HepG2 (cell line): Measurements from ENCODE around the gene CASKIN1. TPM values are rescaled to one million over a fixed set of nuclear protein-coding genes. Genes with fewer than 3 reads are reported as not detected.
A peak's percentile ranks its signal among the peaks of the same experiment; 100 is the strongest.

ENCODE experiments used
- CENPX ChIP-seq: sonication (generic); formaldehyde crosslinking; IDR thresholded peaks from 2 replicates; pipeline ENCODE4 v1.9.0; 2021; ENCODE audit warnings: mild to moderate bottlenecking, missing genetic modification reagents, moderate library complexity
- HOXA3 ChIP-seq: sonication (generic); formaldehyde crosslinking; IDR thresholded peaks from 2 replicates; pipeline ENCODE4 v1.5.0; 2020; ENCODE audit warnings: missing genetic modification reagents
- MIER2 ChIP-seq: IDR thresholded peaks from 2 replicates; pipeline ENCODE4 v1.6.1; 2016; ENCODE audit warnings: missing biosample characterization, missing genetic modification reagents
- PRMT3 ChIP-seq: sonication (generic); formaldehyde crosslinking; IDR thresholded peaks from 2 replicates; pipeline ENCODE4 v1.8.1; 2022; ENCODE audit warnings: low read depth, mild to moderate bottlenecking, moderate library complexity, missing genetic modification reagents, borderline replicate concordance
- RAD21 ChIP-seq: fragments of 450-650 bp; formaldehyde crosslinking; IDR thresholded peaks from 2 replicates; pipeline ENCODE4 v1.5.0; 2020; ENCODE audit warnings: mild to moderate bottlenecking
- ZFYVE20 ChIP-seq: sonication (generic); formaldehyde crosslinking; IDR thresholded peaks from 2 replicates; pipeline ENCODE4 v1.8.0; 2023; ENCODE audit warnings: low read depth, mild to moderate bottlenecking, moderate library complexity, missing genetic modification reagents, borderline replicate concordance
- ZNF180 ChIP-seq: sonication (generic); formaldehyde crosslinking; IDR thresholded peaks from 2 replicates; pipeline ENCODE4 v1.4.0; 2020; ENCODE audit warnings: low read depth, missing genetic modification reagents, borderline replicate concordance
- ZNF232 ChIP-seq: sonication (generic); formaldehyde crosslinking; IDR thresholded peaks from 2 replicates; pipeline ENCODE4 v1.4.0; 2020; ENCODE audit warnings: missing genetic modification reagents, borderline replicate concordance
- ZNF263 ChIP-seq: sonication (generic); formaldehyde crosslinking; IDR thresholded peaks from 2 replicates; pipeline ENCODE4 v1.4.0; 2020; ENCODE audit warnings: missing genetic modification reagents
- ZNF282 ChIP-seq: fragments of 450-650 bp; IDR thresholded peaks from 2 replicates; pipeline ENCODE4 v1.6.1; 2018; ENCODE audit not compliant: partially characterized antibody
- ZNF33B ChIP-seq: sonication (generic); formaldehyde crosslinking; IDR thresholded peaks from 2 replicates; pipeline ENCODE4 v1.5.1; 2020; ENCODE audit warnings: mild to moderate bottlenecking, missing genetic modification reagents
- ZNF670 ChIP-seq: sonication (generic); formaldehyde crosslinking; IDR thresholded peaks from 2 replicates; pipeline ENCODE4 v1.8.0; 2022; ENCODE audit warnings: mild to moderate bottlenecking, missing genetic modification reagents, borderline replicate concordance
- ZSCAN9 ChIP-seq: IDR thresholded peaks from 2 replicates; pipeline ENCODE4 v1.6.1; 2016; ENCODE audit warnings: borderline replicate concordance
- polyA plus RNA-seq, 8 experiments: library from polyadenylated mRNA; depleted of rRNA in 3 of 8; stranded (reverse) in 7 of 8; unstranded in 1 of 8; fragments of >200 nt; fragmentation: Illumina TruSeq in 4 of 8; extraction: Trizol in 4 of 8; gene quantifications; 2 replicates each; pipeline versions ENCODE4 v1.2.1 to v1.2.3, GENCODE V29; 2011 to 2016; ENCODE audit warnings: low read depth in 4 of 8, missing spikeins in 1 of 8, mixed read lengths in 1 of 8; ENCODE audit not compliant: insufficient read depth in 1 of 8
- total RNA-seq, 5 experiments: library from RNA; depleted of rRNA; stranded (reverse); fragments of >200 nt; fragmentation: Illumina TruSeq; extraction: Trizol; gene quantifications; 2 replicates each; pipeline ENCODE4 v1.2.3, GENCODE V29; 2016; ENCODE audit warnings: low read depth in 1 of 5
- TF ChIP-seq, protein P1 (sequence below), 2 experiments: IDR thresholded peaks; 2 replicates each; pipeline ENCODE4 v1.6.1; 2011 to 2012; ENCODE audit warnings: low read length in 2 of 2, borderline replicate concordance in 1 of 2, low read depth in 1 of 2, mild to moderate bottlenecking in 1 of 2, moderate library complexity in 1 of 2
- TF ChIP-seq, protein P2 (sequence below): sonication (generic); formaldehyde crosslinking; IDR thresholded peaks from 2 replicates; pipeline ENCODE4 v1.4.0; 2020; ENCODE audit warnings: mild to moderate bottlenecking, missing genetic modification reagents, borderline replicate concordance
- TF ChIP-seq, protein P3 (sequence below): sonication (generic); formaldehyde crosslinking; IDR thresholded peaks from 2 replicates; pipeline ENCODE4 v1.4.0; 2020; ENCODE audit warnings: missing genetic modification reagents
- TF ChIP-seq, protein P4 (sequence below): sonication (generic); formaldehyde crosslinking; IDR thresholded peaks from 2 replicates; pipeline ENCODE4 v1.4.0; 2020; ENCODE audit warnings: missing genetic modification reagents, mild to moderate bottlenecking, borderline replicate concordance

Gene CASKIN1
- total and polyA plus RNA-seq, 2 of the 13 experiments (the other 11 are each of a cell fraction or from before 2014, with no cell fraction given): 1.2 to 2.2 TPM

DNA sequence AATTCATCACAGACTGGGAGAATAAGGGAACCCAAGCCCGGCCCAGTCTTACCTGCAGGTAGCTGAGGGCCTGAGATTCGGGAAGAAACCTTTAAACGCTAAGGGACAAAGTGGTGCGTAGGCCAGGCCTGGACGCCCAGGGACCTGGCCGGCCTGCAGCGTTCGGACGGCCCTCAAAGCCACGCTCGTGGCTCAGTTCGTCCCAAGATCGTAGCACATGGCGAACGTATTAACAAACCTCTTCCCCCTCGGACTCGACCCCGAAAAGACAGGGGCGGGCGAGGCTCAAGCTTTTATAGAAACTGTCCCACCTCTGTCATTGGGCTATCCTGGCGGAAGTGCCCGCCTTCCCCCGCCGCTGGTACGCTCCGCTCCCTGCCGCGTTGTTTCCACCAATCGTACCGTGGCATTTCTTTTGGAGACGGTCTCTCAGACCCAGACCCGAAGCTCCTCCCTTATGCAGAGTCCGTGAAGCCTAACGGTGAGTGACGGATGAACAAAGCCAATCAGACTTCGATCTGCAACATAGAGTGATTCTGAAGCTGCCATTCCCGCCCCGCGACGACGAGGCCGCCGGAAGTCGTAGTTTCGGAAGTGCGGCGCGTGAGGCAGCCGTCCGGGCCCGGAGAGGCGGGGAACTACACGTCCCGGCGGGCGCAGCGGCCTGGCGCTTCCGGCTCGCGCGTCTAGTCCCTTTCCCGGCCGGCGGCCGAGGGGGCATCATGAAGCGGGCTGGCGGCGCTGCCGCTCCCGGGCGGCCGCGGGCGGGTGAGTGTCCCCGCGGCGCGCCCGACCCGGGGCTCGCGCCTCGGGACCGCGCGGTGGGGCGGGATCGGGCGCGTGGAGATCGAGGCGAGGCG lies 41.1 kb downstream of the CASKIN1 start, which contains the start of gene TRAF7 (continued):
- TF ChIP-seq, protein P1, sequence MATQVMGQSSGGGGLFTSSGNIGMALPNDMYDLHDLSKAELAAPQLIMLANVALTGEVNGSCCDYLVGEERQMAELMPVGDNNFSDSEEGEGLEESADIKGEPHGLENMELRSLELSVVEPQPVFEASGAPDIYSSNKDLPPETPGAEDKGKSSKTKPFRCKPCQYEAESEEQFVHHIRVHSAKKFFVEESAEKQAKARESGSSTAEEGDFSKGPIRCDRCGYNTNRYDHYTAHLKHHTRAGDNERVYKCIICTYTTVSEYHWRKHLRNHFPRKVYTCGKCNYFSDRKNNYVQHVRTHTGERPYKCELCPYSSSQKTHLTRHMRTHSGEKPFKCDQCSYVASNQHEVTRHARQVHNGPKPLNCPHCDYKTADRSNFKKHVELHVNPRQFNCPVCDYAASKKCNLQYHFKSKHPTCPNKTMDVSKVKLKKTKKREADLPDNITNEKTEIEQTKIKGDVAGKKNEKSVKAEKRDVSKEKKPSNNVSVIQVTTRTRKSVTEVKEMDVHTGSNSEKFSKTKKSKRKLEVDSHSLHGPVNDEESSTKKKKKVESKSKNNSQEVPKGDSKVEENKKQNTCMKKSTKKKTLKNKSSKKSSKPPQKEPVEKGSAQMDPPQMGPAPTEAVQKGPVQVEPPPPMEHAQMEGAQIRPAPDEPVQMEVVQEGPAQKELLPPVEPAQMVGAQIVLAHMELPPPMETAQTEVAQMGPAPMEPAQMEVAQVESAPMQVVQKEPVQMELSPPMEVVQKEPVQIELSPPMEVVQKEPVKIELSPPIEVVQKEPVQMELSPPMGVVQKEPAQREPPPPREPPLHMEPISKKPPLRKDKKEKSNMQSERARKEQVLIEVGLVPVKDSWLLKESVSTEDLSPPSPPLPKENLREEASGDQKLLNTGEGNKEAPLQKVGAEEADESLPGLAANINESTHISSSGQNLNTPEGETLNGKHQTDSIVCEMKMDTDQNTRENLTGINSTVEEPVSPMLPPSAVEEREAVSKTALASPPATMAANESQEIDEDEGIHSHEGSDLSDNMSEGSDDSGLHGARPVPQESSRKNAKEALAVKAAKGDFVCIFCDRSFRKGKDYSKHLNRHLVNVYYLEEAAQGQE (IDR thresholded peaks at IDR 0.05; ENCODE audit: borderline replicate concordance in 1 of 2, low read depth in 1 of 2, low read length in 2 of 2): peak in 1 of 2 experiments; percentile 79; a peak in 2 of 4 replicates
- TF ChIP-seq PRMT3 (no peak), RAD21 (CRISPR knock-in tag) (peak; percentile 50), ZNF263 (CRISPR knock-in tag) (peak; percentile 62; the same call in 1 of the 2 replicates), MIER2 (CRISPR knock-in tag) (no peak), CENPX (CRISPR knock-in tag) (no peak), HOXA3 (CRISPR knock-in tag) (peak; percentile 51), ZNF282 (no peak), ZSCAN9 (peak; percentile 93), ZNF232 (CRISPR knock-in tag) (peak; percentile 88; the same call in 1 of the 2 replicates), ZNF180 (CRISPR knock-in tag) (no peak), ZFYVE20 (CRISPR knock-in tag) (no peak), ZNF670 (CRISPR knock-in tag) (no peak), ZNF33B (CRISPR knock-in tag) (no peak)
- TF ChIP-seq, protein P2, sequence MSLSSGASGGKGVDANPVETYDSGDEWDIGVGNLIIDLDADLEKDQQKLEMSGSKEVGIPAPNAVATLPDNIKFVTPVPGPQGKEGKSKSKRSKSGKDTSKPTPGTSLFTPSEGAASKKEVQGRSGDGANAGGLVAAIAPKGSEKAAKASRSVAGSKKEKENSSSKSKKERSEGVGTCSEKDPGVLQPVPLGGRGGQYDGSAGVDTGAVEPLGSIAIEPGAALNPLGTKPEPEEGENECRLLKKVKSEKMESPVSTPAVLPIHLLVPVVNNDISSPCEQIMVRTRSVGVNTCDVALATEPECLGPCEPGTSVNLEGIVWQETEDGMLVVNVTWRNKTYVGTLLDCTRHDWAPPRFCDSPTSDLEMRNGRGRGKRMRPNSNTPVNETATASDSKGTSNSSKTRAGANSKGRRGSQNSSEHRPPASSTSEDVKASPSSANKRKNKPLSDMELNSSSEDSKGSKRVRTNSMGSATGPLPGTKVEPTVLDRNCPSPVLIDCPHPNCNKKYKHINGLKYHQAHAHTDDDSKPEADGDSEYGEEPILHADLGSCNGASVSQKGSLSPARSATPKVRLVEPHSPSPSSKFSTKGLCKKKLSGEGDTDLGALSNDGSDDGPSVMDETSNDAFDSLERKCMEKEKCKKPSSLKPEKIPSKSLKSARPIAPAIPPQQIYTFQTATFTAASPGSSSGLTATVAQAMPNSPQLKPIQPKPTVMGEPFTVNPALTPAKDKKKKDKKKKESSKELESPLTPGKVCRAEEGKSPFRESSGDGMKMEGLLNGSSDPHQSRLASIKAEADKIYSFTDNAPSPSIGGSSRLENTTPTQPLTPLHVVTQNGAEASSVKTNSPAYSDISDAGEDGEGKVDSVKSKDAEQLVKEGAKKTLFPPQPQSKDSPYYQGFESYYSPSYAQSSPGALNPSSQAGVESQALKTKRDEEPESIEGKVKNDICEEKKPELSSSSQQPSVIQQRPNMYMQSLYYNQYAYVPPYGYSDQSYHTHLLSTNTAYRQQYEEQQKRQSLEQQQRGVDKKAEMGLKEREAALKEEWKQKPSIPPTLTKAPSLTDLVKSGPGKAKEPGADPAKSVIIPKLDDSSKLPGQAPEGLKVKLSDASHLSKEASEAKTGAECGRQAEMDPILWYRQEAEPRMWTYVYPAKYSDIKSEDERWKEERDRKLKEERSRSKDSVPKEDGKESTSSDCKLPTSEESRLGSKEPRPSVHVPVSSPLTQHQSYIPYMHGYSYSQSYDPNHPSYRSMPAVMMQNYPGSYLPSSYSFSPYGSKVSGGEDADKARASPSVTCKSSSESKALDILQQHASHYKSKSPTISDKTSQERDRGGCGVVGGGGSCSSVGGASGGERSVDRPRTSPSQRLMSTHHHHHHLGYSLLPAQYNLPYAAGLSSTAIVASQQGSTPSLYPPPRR (CRISPR knock-in tag): no peak; the same call in 1 of the 2 replicates
- TF ChIP-seq, protein P3, sequence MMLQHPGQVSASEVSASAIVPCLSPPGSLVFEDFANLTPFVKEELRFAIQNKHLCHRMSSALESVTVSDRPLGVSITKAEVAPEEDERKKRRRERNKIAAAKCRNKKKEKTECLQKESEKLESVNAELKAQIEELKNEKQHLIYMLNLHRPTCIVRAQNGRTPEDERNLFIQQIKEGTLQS: peak; percentile 44; the same call in 1 of the 2 replicates
- TF ChIP-seq, protein P4, sequence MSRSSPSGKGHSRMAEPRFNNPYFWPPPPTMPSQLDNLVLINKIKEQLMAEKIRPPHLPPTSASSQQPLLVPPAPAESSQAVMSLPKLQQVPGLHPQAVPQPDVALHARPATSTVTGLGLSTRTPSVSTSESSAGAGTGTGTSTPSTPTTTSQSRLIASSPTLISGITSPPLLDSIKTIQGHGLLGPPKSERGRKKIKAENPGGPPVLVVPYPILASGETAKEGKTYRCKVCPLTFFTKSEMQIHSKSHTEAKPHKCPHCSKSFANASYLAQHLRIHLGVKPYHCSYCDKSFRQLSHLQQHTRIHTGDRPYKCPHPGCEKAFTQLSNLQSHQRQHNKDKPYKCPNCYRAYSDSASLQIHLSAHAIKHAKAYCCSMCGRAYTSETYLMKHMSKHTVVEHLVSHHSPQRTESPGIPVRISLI (CRISPR knock-in tag): no peak
